K562 (cell line): ENCODE data around the gene CRB2.

Experiments used
- HDAC2 ChIP-seq: fragments of 450-650 bp; IDR thresholded peaks from 2 replicates; pipeline ENCODE4 v1.6.1; 2016; ENCODE audit warnings: mild to moderate bottlenecking
- SMAD1 ChIP-seq: fragments of 150-350 bp; IDR thresholded peaks from 2 replicates; pipeline ENCODE4 v1.6.1; 2014; ENCODE audit warnings: low read length, low read depth; ENCODE audit not compliant: partially characterized antibody
- ZNF165 ChIP-seq: fragments of 250-450 bp; sonication (Bioruptor Pico); IDR thresholded peaks from 2 replicates; pipeline ENCODE4 v1.4.0; 2020; ENCODE audit warnings: borderline replicate concordance
- TF ChIP-seq, protein P1 (sequence below), 2 experiments: fragments of 450-650 bp in 1 of 2; sonication (generic) in 1 of 2; formaldehyde crosslinking; conservative IDR thresholded peaks; 2 replicates each; pipeline versions ENCODE4 v1.4.0 to v1.8.1; 2020 to 2022; ENCODE audit warnings: mild to moderate bottlenecking in 1 of 2, missing genetic modification reagents in 1 of 2
- TF ChIP-seq, protein P2 (sequence below): fragments of 450-650 bp; IDR thresholded peaks from 2 replicates; pipeline ENCODE4 v1.6.1; 2016
- TF ChIP-seq, protein P3 (sequence below): fragments of 250-450 bp; sonication (Bioruptor Pico); IDR thresholded peaks from 2 replicates; pipeline ENCODE4 v1.5.0; 2020; ENCODE audit warnings: mild to moderate bottlenecking

DNA sequence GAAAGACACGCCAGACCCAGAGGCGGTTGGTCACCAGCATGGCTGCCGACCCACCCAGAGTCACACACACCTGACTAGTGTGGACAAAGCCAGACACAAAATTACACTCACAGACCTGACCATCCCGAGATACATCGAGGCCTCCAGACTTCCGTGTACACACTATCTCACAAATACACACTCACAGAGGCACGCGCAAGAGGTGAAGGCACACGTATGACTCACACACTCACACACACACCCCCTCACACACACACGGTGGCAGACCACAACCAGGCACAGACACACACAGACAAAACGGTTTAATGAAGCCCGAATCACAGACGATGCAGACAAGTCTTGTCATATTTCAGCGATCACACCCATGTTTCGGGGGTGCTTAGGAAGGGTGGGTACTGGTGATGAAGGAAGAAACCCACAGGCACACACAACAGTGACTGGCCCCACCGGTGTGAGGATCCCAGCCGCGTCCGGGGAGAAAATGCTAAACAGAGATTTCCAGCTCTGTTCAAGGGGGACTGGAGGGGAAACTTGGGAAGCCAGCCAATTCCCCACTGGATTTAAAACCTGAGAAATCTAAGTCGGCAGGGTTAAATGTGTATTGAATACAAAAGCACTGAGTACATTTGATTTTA is 51.3 kb downstream of the CRB2 start:
- TF ChIP-seq ZNF165 (CRISPR knock-in tag) (no peak), SMAD1 (no peak), HDAC2 (no peak)
- TF ChIP-seq, protein P1, sequence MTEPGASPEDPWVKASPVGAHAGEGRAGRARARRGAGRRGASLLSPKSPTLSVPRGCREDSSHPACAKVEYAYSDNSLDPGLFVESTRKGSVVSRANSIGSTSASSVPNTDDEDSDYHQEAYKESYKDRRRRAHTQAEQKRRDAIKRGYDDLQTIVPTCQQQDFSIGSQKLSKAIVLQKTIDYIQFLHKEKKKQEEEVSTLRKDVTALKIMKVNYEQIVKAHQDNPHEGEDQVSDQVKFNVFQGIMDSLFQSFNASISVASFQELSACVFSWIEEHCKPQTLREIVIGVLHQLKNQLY (CRISPR knock-in tag; conservative IDR thresholded peaks at IDR 0.05) = no peak
- TF ChIP-seq, protein P2, sequence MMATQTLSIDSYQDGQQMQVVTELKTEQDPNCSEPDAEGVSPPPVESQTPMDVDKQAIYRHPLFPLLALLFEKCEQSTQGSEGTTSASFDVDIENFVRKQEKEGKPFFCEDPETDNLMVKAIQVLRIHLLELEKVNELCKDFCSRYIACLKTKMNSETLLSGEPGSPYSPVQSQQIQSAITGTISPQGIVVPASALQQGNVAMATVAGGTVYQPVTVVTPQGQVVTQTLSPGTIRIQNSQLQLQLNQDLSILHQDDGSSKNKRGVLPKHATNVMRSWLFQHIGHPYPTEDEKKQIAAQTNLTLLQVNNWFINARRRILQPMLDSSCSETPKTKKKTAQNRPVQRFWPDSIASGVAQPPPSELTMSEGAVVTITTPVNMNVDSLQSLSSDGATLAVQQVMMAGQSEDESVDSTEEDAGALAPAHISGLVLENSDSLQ = no peak
- TF ChIP-seq, protein P3, sequence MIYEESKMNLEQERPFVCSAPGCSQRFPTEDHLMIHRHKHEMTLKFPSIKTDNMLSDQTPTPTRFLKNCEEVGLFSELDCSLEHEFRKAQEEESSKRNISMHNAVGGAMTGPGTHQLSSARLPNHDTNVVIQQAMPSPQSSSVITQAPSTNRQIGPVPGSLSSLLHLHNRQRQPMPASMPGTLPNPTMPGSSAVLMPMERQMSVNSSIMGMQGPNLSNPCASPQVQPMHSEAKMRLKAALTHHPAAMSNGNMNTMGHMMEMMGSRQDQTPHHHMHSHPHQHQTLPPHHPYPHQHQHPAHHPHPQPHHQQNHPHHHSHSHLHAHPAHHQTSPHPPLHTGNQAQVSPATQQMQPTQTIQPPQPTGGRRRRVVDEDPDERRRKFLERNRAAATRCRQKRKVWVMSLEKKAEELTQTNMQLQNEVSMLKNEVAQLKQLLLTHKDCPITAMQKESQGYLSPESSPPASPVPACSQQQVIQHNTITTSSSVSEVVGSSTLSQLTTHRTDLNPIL (CRISPR knock-in tag) = no peak
